Measurements from ENCODE around the gene GALNT15. TPM values are rescaled to one million over a fixed set of nuclear protein-coding genes. Genes with fewer than 3 reads are reported as not detected.

Gene GALNT15
- total RNA-seq, 1 experiment from 2014 or later = not detected

- H4K20me1 ChIP-seq (ENCODE audit: insufficient read depth) = no peaks in the 10 kb centered on the region
- intact Hi-C loops (cut with micrococcal nuclease; ENCODE audit: unreplicated experiment) = loop anchor here (2.0 to 10.0 kb wide), 7 partner anchors 35 to 1318 kb away; partner anchors contain the start of genes BTD and HACL1
- H3K79me2 ChIP-seq (ENCODE audit: low read depth) = no peaks in the 10 kb centered on the region
- H3K9me2 ChIP-seq (ENCODE audit: insufficient read depth) = no peaks in the 10 kb centered on the region
- no peaks in the 10 kb centered on the region for H3K9me3 ChIP-seq (ENCODE audit: insufficient read depth, low read depth)
- H2AFZ ChIP-seq = no peak overlapping the region
- POLR2A ChIA-PET (ENCODE audit: unreplicated experiment) = no interaction called here
- no peak overlapping the region for H3K4me3 ChIP-seq
- TF ChIP-seq EZH2 (IDR thresholded peaks at IDR 0.05; ENCODE audit: low read depth) (no peak), CTCF (conservative IDR thresholded peaks at IDR 0.05) (no peak)
- no peaks in the 10 kb centered on the region for H3K36me3 ChIP-seq (ENCODE audit: low read depth)
- CTCF ChIA-PET = no interaction called here
- H3K4me1 ChIP-seq (replicated peaks; ENCODE audit: insufficient read depth) = peaks cover 5% of the 10 kb centered on the region
- no peak overlapping the region for H3K27ac ChIP-seq
- DNase-seq = no peak
- BruUV-seq (replicated peaks) = no TSS peak
- H3K4me2 ChIP-seq = no peak overlapping the region
- H3F3A ChIP-seq (ENCODE audit: insufficient read depth, low read depth) = peaks cover 4% of the 10 kb centered on the region; the same call in 1 of the 2 replicates
- H3K27me3 ChIP-seq (ENCODE audit: insufficient read depth, low read depth) = no peaks in the 10 kb centered on the region
Measured at GRCh38 chr3:16245609-16246008, 71.1 kb downstream of the GALNT15 start.

GRCh38 chr3:16247282-16248061 lies 73.0 kb downstream of the GALNT15 start:
- Histone ChIP-seq H3K4me1 (replicated peaks; ENCODE audit: insufficient read depth) (no peaks in the 10 kb centered on the region), H3K4me3 (no peak overlapping the region), H3K4me2 (peak overlapping the region; percentile 1; the same call in 1 of the 2 replicates), H3K27me3 (ENCODE audit: insufficient read depth, low read depth) (no peaks in the 10 kb centered on the region), H3K9me3 (ENCODE audit: insufficient read depth, low read depth) (no peaks in the 10 kb centered on the region), H4K20me1 (ENCODE audit: insufficient read depth) (no peaks in the 10 kb centered on the region), H3F3A (ENCODE audit: insufficient read depth, low read depth) (peaks cover 4% of the 10 kb centered on the region; the same call in 1 of the 2 replicates), H3K9me2 (ENCODE audit: insufficient read depth) (no peaks in the 10 kb centered on the region), H3K36me3 (ENCODE audit: low read depth) (no peaks in the 10 kb centered on the region), H3K27ac (no peak overlapping the region), H3K79me2 (ENCODE audit: low read depth) (no peaks in the 10 kb centered on the region), H2AFZ (no peak overlapping the region; the same call in 1 of the 2 replicates)
- ChIA-PET POLR2A (ENCODE audit: unreplicated experiment) (no interaction called here), CTCF (interaction anchor here (0.6 to 1.1 kb wide), 6 partner anchors 69 to 1083 kb away, joined by 3 to 15 read pairs (median 6); no protein-coding TSS in a partner anchor)
- DNase-seq = peak; percentile 57 to 72
- intact Hi-C loops (cut with micrococcal nuclease; ENCODE audit: unreplicated experiment) = loop anchor here (1.0 to 10.0 kb wide), 10 partner anchors 37 to 1320 kb away; partner anchors contain the start of genes BTD and HACL1
- no peak for TF ChIP-seq EZH2 (IDR thresholded peaks at IDR 0.05; ENCODE audit: low read depth)
- peak; percentile 98 for TF ChIP-seq CTCF (conservative IDR thresholded peaks at IDR 0.05)
- no TSS peak for BruUV-seq (replicated peaks)

GRCh38 chr3:16248556-16248955 lies 74.1 kb downstream of the GALNT15 start:
- DNase-seq = no peak
- TF ChIP-seq EZH2 (IDR thresholded peaks at IDR 0.05; ENCODE audit: low read depth) (no peak), CTCF (conservative IDR thresholded peaks at IDR 0.05) (no peak)
- no peaks in the 10 kb centered on the region for H3K9me3 ChIP-seq (ENCODE audit: insufficient read depth, low read depth)
- H3K4me3 ChIP-seq = no peak overlapping the region
- H3K27me3 ChIP-seq (ENCODE audit: insufficient read depth, low read depth) = no peaks in the 10 kb centered on the region
- no peaks in the 10 kb centered on the region for H3K36me3 ChIP-seq (ENCODE audit: low read depth)
- H3F3A ChIP-seq (ENCODE audit: insufficient read depth, low read depth) = peaks cover 4% of the 10 kb centered on the region; the same call in 1 of the 2 replicates
- H3K4me1 ChIP-seq (replicated peaks; ENCODE audit: insufficient read depth) = no peaks in the 10 kb centered on the region
- intact Hi-C loops (cut with micrococcal nuclease; ENCODE audit: unreplicated experiment) = loop anchor here (5.0 to 10.0 kb wide), 5 partner anchors 46 to 1321 kb away; partner anchors contain the start of genes BTD and HACL1
- ChIA-PET POLR2A (ENCODE audit: unreplicated experiment) (no interaction called here), CTCF (interaction anchor here (0.6 to 1.1 kb wide), 5 partner anchors 70 to 1084 kb away, joined by 3 to 15 read pairs (median 7); no protein-coding TSS in a partner anchor)
- no peak overlapping the region for H3K4me2 ChIP-seq
- H2AFZ ChIP-seq = no peak overlapping the region
- H3K9me2 ChIP-seq (ENCODE audit: insufficient read depth) = no peaks in the 10 kb centered on the region
- H3K27ac ChIP-seq = no peak overlapping the region
- H4K20me1 ChIP-seq (ENCODE audit: insufficient read depth) = no peaks in the 10 kb centered on the region
- H3K79me2 ChIP-seq (ENCODE audit: low read depth) = no peaks in the 10 kb centered on the region
- no TSS peak for BruUV-seq (replicated peaks)
